GM23248 (cell line): ENCODE data around the gene CCDC138. TPM values are rescaled to one million over a fixed set of nuclear protein-coding genes. Genes with fewer than 3 reads are reported as not detected.
A peak's percentile ranks its signal among the peaks of the same experiment; 100 is the strongest.

Source experiments
- DNase-seq: peaks from one replicate; pipeline ENCODE4 v3.0.0-alpha.2; 2015
- H2AFZ ChIP-seq: fragments of 200-600 bp; sonication (generic); 2 replicates; pipeline ENCODE4 v1.6.1; 2016; ENCODE audit warnings: antibody characterized with exemption
- H3F3A ChIP-seq: fragments of 200-600 bp; sonication (generic); 2 replicates; pipeline ENCODE4 v1.6.1; 2016; ENCODE audit warnings: mild to moderate bottlenecking, antibody characterized with exemption, mixed run types; ENCODE audit not compliant: insufficient read depth
- H3K27ac ChIP-seq: fragments of 200-600 bp; sonication (generic); 2 replicates; pipeline ENCODE4 v1.5.1; 2016; ENCODE audit warnings: mild to moderate bottlenecking
- H3K27me3 ChIP-seq: fragments of 200-600 bp; sonication (generic); replicated peaks from 2 replicates; pipeline ENCODE4 v1.6.1; 2016; ENCODE audit warnings: mild to moderate bottlenecking; ENCODE audit not compliant: insufficient read depth
- H3K36me3 ChIP-seq: fragments of 200-600 bp; sonication (generic); 2 replicates; pipeline ENCODE4 v1.6.1; 2016; ENCODE audit warnings: low read depth, mild to moderate bottlenecking
- H3K4me1 ChIP-seq: fragments of 200-600 bp; sonication (generic); 2 replicates; pipeline ENCODE4 v1.6.1; 2016; ENCODE audit warnings: mild to moderate bottlenecking; ENCODE audit not compliant: insufficient read depth
- H3K4me2 ChIP-seq: fragments of 200-600 bp; sonication (generic); one replicate; pipeline ENCODE4 v1.6.1; 2016; ENCODE audit warnings: mild to moderate bottlenecking; ENCODE audit not compliant: unreplicated experiment
- H3K4me3 ChIP-seq: fragments of 200-600 bp; sonication (generic); 2 replicates; pipeline ENCODE4 v1.5.1; 2016; ENCODE audit warnings: mild to moderate bottlenecking
- H3K79me2 ChIP-seq: fragments of 200-600 bp; sonication (generic); 2 replicates; pipeline ENCODE4 v1.6.1; 2016; ENCODE audit warnings: mild to moderate bottlenecking; ENCODE audit not compliant: insufficient read depth
- H3K9ac ChIP-seq: fragments of 200-600 bp; sonication (generic); 2 replicates; pipeline ENCODE4 v1.6.1; 2016; ENCODE audit warnings: mild to moderate bottlenecking
- H3K9me2 ChIP-seq: fragments of 200-600 bp; sonication (generic); 2 replicates; pipeline ENCODE4 v1.6.1; 2016; ENCODE audit warnings: mixed run types, mild to moderate bottlenecking, moderate library complexity; ENCODE audit not compliant: insufficient read depth
- H3K9me3 ChIP-seq: fragments of 200-600 bp; sonication (generic); one replicate; pipeline ENCODE4 v1.6.1; 2017; ENCODE audit warnings: low read depth
- H4K20me1 ChIP-seq: fragments of 200-600 bp; sonication (generic); 2 replicates; pipeline ENCODE4 v1.6.0; 2016; ENCODE audit not compliant: insufficient read depth
- EZH2 ChIP-seq: fragments of 200-600 bp; sonication (generic); IDR thresholded peaks from 2 replicates; pipeline ENCODE4 v1.6.1; 2018; ENCODE audit warnings: antibody characterized with exemption, mild to moderate bottlenecking; ENCODE audit not compliant: insufficient read depth, poor library complexity, severe bottlenecking
- EZH2phosphoT487 ChIP-seq: fragments of 200-600 bp; sonication (generic); IDR thresholded peaks from 2 replicates; pipeline ENCODE4 v1.6.1; 2018; ENCODE audit warnings: antibody characterized with exemption, moderate library complexity, mild to moderate bottlenecking, low read depth; ENCODE audit not compliant: insufficient read depth
- WGBS, 2 experiments: methylation state at CpG; one replicate each; pipeline ENCODE4 v1.1.6; 2015 to 2017; ENCODE audit warnings: low lambda C conversion rate in 2 of 2, low coverage in 1 of 2; ENCODE audit errors: missing lambda C conversion rate in 2 of 2; 5-methylcytosine and 5-hydroxymethylcytosine counted together
- in situ Hi-C: fragments of 300-500 bp; cut with MboI; formaldehyde crosslinking; loops from 2 replicates; pipeline ENCODE4 v1.15.0; 2020
- polyA plus RNA-seq: library from polyadenylated mRNA; unstranded; fragments of >200 nt; fragmentation: Nextera tagmentation; extraction: Ambion mirVana; gene quantifications from 2 replicates; pipeline ENCODE4 v1.2.1, GENCODE V29; 2016
- total RNA-seq: library from RNA; depleted of rRNA; stranded (reverse); fragments of >200 nt; shearing (Covaris generic); gene quantifications from 2 replicates; pipeline ENCODE4 v1.2.3, GENCODE V29; 2014

The CCDC138 gene
- total and polyA plus RNA-seq, 2 experiments from 2014 or later = 3.2 to 4.1 TPM

DNA sequence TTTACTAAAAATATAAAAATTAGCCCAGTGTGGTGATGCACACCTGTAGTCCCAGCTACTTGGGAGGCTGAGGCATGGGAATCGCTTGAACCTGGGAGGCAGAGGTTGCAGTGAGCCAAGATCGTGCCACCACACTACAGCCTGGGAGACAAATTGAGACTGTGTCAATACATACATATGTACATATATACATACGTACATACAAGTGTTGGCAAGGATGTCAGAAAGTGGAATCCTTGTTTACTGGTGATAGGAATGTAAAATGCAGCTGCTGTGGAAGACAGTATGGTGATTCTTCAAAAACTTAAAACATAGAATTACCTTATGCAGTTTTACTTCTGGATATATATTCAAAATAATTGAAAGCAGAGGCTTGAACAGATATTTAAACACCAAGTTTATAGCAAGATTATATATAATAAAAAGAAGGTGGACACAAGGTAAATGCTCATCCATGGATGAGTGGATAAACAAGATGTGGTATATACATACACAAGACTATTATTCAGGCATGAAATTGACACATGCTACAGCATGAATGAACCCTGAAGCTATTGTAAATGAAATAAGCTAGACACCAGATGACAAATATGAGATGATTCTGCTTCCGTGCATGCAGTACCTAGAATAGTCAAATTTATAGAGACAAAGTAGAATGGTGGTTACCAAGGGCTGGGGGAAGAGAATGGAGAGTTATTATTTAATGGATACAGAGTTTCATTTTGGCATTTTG is 43.2 kb downstream of the CCDC138 start:
- Histone ChIP-seq H3K9me3 (no peaks in the 10 kb centered on the region), H3K9ac (no peak overlapping the region), H3K9me2 (no peaks in the 10 kb centered on the region; the same call in 1 of the 2 replicates), H3K27ac (no peak overlapping the region), H3K36me3 (no peaks in the 10 kb centered on the region), H2AFZ (no peak overlapping the region), H3K4me2 (no peak overlapping the region), H3K79me2 (no peaks in the 10 kb centered on the region), H3K27me3 (no peaks in the 10 kb centered on the region), H3K4me1 (no peaks in the 10 kb centered on the region), H4K20me1 (no peaks in the 10 kb centered on the region), H3K4me3 (no peak overlapping the region), H3F3A (no peaks in the 10 kb centered on the region)
- 96 to 98% methylated on average over 4 of the region's 4 CpGs for WGBS, 2 experiments
- TF ChIP-seq EZH2phosphoT487 = no peak
- TF ChIP-seq EZH2 = no peak
- in situ Hi-C loops = no loop called here
- no peak for DNase-seq

DNA sequence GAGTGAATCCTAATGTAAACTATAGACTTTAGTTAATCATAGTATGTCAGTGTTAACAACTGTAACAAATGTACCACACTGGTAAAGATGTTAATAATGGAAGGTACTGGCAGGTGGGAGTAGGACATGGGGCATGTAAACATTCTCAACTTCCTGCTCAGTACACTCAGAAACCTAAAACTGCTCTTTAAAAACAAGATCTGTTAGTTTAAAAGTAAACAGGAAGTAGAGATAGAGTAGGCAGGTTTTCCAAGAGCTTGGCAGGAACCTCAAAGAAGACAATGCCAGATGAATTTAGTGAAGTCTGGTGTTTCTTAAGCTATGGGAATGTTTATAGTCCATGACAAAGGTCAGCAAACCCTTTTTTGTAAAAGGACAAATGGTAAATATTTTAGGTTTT is 46.6 kb downstream of the CCDC138 start:
- no peaks in the 10 kb centered on the region for H3K9me2 ChIP-seq
- no peaks in the 10 kb centered on the region for H3K9me3 ChIP-seq
- H3K4me3 ChIP-seq = no peak overlapping the region
- H3K4me1 ChIP-seq = no peaks in the 10 kb centered on the region
- H4K20me1 ChIP-seq = no peaks in the 10 kb centered on the region
- no peaks in the 10 kb centered on the region for H3F3A ChIP-seq
- no peaks in the 10 kb centered on the region for H3K27me3 ChIP-seq
- in situ Hi-C loops = no loop called here
- H3K36me3 ChIP-seq = peaks cover 11% of the 10 kb centered on the region; the same call in 1 of the 2 replicates
- H3K9ac ChIP-seq = no peak overlapping the region
- TF ChIP-seq EZH2 (no peak), EZH2phosphoT487 (no peak)
- no peak overlapping the region for H3K27ac ChIP-seq
- H2AFZ ChIP-seq = no peak overlapping the region
- H3K79me2 ChIP-seq = no peaks in the 10 kb centered on the region
- DNase-seq = no peak
- no peak overlapping the region for H3K4me2 ChIP-seq

DNA sequence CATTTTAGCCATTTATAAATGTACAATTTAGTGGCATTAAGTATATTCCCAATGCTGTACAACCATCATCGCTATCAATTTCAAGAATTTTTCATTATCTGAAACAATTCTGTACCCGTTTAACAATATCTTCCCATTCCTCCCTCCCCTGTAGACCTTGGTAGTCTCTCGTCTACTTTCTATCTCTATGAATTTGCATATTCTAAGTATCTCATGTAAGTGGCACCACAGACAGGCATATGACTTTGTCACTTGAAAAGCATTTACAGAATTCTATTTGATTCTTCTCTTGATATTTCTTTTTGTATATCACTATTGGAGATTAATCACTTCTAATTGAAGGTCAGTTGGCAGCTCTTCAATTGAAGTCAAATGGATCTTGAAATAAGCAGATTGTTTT is 48.0 kb downstream of the CCDC138 start:
- Histone ChIP-seq H2AFZ (no peak overlapping the region), H3K27ac (no peak overlapping the region), H3K79me2 (no peaks in the 10 kb centered on the region), H3K9me2 (no peaks in the 10 kb centered on the region), H3K9ac (no peak overlapping the region), H3K36me3 (peaks cover 11% of the 10 kb centered on the region; the same call in 1 of the 2 replicates), H3K27me3 (no peaks in the 10 kb centered on the region), H3K9me3 (no peaks in the 10 kb centered on the region), H3F3A (no peaks in the 10 kb centered on the region), H3K4me3 (no peak overlapping the region), H3K4me1 (no peaks in the 10 kb centered on the region), H4K20me1 (no peaks in the 10 kb centered on the region), H3K4me2 (no peak overlapping the region)
- WGBS, 2 experiments = 97 to 99% methylated on average over 3 of the region's 3 CpGs
- in situ Hi-C loops = no loop called here
- TF ChIP-seq EZH2phosphoT487 (no peak), EZH2 (no peak)
- no peak for DNase-seq

DNA sequence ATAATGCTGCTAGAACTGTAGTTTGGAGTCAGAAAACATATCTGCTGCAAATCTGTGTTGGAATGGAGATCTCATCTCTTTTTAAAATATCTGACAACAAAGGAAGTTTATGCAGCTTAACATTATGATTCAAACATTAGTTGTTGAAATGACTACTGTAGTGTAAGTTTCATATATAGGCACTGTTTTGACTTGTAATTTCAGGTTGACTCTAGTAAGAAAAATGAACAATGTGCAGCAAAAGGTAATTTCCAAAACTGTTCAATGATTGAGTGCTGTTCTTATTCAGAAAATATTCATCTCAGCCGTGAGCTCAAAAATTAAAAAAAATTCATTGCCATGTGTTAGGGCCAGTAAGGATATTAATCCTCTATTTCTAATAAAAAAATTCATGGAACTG is 48.5 kb downstream of the CCDC138 start:
- H3F3A ChIP-seq = no peaks in the 10 kb centered on the region
- H3K27me3 ChIP-seq = no peaks in the 10 kb centered on the region
- peaks cover 11% of the 10 kb centered on the region; the same call in 1 of the 2 replicates for H3K36me3 ChIP-seq
- in situ Hi-C loops = no loop called here
- H3K9me3 ChIP-seq = no peaks in the 10 kb centered on the region
- no peaks in the 10 kb centered on the region for H3K4me1 ChIP-seq
- 100% methylated on average over 1 of the region's 1 CpG for WGBS, 2 experiments
- H3K9ac ChIP-seq = no peak overlapping the region
- no peak overlapping the region for H3K4me2 ChIP-seq
- H4K20me1 ChIP-seq = no peaks in the 10 kb centered on the region
- H2AFZ ChIP-seq = no peak overlapping the region
- H3K27ac ChIP-seq = no peak overlapping the region
- H3K9me2 ChIP-seq = no peaks in the 10 kb centered on the region
- H3K79me2 ChIP-seq = no peaks in the 10 kb centered on the region
- DNase-seq = no peak
- H3K4me3 ChIP-seq = no peak overlapping the region
- TF ChIP-seq EZH2 (no peak), EZH2phosphoT487 (no peak)

DNA sequence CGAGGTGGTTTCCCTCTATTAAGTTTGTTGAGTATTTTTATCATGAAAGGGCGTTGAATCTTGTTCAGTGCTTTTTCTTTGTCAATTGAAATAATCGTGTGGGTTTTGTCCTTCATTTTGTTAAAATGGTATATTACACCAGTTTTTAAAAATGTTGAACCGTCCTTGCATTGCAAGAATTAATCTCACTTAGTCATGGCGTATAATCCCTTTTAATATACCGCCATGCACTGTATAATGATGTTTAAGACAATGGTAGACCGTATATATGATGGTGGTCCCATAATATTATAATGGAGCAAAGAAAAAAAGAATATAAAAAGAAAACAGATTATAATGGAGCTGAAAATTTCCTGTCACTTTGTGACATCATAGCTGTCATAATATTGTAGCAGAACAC is 50.6 kb downstream of the CCDC138 start:
- in situ Hi-C loops = no loop called here
- Histone ChIP-seq H3K9me2 (no peaks in the 10 kb centered on the region), H3K27ac (no peak overlapping the region), H3K27me3 (no peaks in the 10 kb centered on the region), H3K4me2 (no peak overlapping the region), H3K4me1 (no peaks in the 10 kb centered on the region), H3K4me3 (no peak overlapping the region), H3K9ac (no peak overlapping the region), H3F3A (no peaks in the 10 kb centered on the region), H3K79me2 (no peaks in the 10 kb centered on the region), H3K9me3 (no peaks in the 10 kb centered on the region), H3K36me3 (peaks cover 11% of the 10 kb centered on the region; the same call in 1 of the 2 replicates), H2AFZ (no peak overlapping the region), H4K20me1 (no peaks in the 10 kb centered on the region)
- 96 to 98% methylated on average over 7 of the region's 7 CpGs for WGBS, 2 experiments
- DNase-seq = peak; percentile 2
- no peak for TF ChIP-seq EZH2phosphoT487
